Vein endothelial cell (primary cell): ENCODE measurements around the gene CXorf58. TPM values are rescaled to one million over a fixed set of nuclear protein-coding genes. Genes with fewer than 3 reads are reported as not detected.

Experiments
- total RNA-seq: library from RNA; depleted of rRNA; stranded (reverse); fragments of >200 nt; gene quantifications from 2 replicates; pipeline ENCODE4 v1.2.3, GENCODE V29; 2012

The CXorf58 gene
- total RNA-seq: 0.10 TPM in 1 of 2 replicates, not detected in the other

GRCh38 chrX:23907498-23908218 lies at the start of gene CXorf58, which contains the start of gene APOO:
CXorf58 (plus strand) TSS chrX:23908006; CDS start chrX:23910303, 2,297 bp downstream.
APOO (minus strand) TSS chrX:23907938; CDS start chrX:23907702, 236 bp downstream.

Other genes starting within 250 kb of the CXorf58 start
- 209 and 211 TPM in 2 replicates for gene PRDX4, start 240.5 kb upstream of the CXorf58 start, total RNA-seq
- gene ACOT9, start 164.7 kb upstream of the CXorf58 start, total RNA-seq: 86.2 and 121 TPM in 2 replicates
- gene SAT1, start 124.8 kb upstream of the CXorf58 start, total RNA-seq: 389 and 526 TPM in 2 replicates
- 8.4 and 8.5 TPM in 2 replicates for gene APOO, start 68 bp upstream of the CXorf58 start, total RNA-seq
- gene KLHL15, start 119.2 kb downstream of the CXorf58 start, total RNA-seq: 5.9 and 7.9 TPM in 2 replicates
- gene EIF2S3, start 146.9 kb downstream of the CXorf58 start, total RNA-seq: 285 and 394 TPM in 2 replicates
- 34.9 and 43.4 TPM in 2 replicates for gene ZFX, start 241.7 kb downstream of the CXorf58 start, total RNA-seq